ENCODE results near the gene ACP5.

The ACP5 gene

DNA sequence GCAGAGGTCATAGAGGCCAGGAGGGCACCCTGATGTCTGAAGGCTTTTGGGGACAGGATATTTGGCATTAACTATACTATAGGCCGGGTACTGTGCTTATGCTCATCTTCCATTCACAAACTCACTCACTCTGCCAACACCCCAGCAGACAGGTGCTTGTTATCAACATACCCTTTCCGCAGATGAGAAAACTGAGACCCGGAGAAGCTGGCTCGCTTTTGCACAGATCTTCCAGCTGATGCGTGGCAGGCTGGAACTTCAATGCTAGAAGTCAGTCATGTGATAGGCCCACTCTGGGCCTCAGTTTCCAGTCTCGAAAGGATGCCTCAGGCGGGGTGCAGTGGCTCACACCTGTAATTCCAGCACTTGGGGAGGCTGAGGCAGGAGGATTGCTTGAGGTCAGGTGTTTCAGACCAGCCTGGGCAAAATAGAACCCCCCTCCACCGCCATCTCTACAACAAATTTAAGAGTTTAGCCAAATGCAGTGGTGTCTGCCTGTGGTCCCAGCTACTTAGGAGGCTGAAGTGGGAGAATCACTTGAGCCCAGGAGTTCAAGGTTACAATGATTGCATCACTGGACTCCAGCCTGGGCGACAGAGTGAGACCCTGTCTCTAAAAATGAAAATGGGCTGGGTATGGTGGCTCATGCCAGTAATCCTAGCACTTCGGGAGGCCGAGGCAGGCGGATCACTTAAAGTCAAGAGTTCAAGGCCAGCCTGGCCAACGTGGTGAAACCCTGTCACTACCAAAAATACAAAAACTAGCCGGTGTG, 29.3 kb downstream of the ACP5 start:
- DNase-seq: no peak

DNA sequence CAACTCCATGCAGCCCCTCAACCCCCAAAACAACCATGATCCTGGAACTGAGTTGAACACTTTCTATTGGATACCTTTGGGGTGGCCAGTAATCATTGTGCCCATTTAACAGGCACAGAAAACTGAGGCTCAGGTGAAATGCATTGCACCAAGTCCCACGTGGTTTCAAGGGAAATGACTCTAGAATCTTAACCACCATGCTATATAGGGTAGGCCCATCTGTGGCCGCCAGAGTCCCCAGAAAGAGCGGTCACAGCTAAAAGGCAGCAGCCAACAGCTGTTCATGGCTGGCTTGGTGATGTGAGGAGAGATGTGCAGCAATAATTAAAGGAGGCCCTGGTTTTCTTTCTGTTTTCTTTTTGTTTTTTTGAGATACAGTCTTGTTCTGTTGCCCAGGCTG, 36.2 kb downstream of the ACP5 start:
- DNase-seq: no peak

DNA sequence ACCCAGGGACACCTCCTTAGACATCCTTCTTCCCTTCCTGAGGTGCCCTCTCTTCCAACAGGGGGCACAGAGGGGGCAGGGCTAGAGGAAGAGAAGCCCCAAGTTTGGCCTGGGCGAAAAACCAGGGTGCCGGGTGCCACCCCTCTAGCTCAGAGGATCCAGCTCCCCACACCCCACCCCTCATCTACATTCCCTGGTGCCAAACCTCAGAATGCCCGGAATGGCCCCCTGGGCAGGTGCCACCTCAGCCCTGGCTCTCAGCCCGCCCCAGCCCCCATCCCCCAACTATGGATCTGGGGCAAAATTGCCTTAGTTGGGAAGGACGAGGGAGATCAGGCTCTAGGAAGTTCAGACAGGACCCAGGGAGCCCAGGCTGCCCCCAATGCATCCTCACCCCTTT, 36.8 kb downstream of the ACP5 start:
- no peak for DNase-seq

DNA sequence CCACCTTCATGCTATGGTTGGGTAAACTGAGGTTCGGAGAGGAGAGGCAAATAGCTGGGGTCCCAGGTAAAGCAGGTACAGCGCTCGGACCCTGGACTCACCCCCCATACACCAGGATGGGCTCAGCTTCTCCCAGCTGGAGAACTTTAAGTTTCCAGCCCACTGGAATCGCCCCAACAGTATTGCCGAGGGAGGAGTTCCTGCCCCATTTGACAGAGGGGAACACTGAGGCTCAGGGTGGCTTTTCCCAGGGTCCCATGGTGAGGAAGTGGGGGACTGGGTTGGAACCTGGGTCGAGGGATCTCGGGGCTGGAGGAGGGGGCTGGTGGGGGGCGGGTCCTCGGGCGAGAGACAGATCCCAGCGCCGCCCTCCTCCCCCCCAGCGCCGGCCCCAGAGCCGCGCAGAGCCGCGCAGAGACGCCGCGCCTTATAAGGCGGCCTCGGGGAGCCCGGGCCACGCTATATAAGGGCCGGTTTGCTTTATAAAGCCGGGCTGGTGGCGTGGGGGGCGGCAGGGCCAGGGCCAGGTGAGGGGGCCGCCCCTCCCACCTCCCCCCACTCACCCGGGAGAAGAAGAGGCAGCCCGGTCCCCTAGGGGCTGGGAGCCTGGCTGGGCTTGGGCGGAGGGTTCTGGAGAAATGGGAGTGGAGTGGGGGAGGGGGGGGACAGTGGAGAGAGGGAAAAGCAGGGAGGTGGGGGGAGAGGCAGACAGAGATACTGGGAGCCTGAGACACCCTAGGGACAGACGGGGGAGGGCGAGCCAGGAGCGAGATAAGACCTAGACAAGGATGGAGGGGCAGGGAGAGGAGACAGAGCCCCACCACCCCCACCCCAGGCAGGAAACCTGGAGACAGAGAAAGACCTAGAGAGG, 37.7 kb downstream of the ACP5 start:
- DNase-seq: no peak

DNA sequence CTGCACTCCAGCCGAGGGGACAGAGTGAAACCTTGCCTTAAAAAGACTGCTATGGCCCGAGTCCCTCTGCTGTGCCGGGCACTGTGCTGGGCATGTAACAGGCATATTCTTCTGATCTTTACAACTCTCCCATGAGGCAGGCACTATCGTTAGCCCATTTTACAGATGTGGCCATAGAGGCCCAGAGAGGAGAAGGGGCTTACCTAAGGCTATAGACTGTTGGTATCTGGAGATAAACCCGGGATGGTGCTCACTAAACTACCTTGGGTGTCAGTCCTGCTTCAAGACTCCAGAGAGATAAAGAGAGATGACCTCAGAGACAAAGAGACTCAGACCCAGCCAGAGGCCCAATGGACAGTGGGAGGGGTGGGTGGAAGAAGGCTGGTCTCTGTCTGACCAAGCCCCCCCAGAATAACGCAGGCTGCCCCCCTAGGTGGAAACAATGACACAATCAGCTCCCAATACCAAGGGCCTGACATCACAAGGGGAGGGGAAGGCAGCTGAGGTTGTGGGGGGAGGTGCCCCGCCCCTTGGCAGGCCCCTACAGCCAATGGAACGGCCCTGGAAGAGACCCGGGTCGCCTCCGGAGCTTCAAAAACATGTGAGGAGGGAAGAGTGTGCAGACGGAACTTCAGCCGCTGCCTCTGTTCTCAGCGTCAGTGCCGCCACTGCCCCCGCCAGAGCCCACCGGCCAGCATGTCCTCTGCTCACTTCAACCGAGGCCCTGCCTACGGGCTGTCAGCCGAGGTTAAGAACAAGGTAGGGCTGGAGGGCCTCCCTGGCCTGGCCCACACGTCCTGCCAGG, 39.0 kb downstream of the ACP5 start, which contains the start of gene CNN1:
Gene CNN1 (plus strand): TSS at position 620 of the 805 bp plus-strand sequence. CDS start 77 bp downstream, at position 697.
- no peak for DNase-seq

DNA sequence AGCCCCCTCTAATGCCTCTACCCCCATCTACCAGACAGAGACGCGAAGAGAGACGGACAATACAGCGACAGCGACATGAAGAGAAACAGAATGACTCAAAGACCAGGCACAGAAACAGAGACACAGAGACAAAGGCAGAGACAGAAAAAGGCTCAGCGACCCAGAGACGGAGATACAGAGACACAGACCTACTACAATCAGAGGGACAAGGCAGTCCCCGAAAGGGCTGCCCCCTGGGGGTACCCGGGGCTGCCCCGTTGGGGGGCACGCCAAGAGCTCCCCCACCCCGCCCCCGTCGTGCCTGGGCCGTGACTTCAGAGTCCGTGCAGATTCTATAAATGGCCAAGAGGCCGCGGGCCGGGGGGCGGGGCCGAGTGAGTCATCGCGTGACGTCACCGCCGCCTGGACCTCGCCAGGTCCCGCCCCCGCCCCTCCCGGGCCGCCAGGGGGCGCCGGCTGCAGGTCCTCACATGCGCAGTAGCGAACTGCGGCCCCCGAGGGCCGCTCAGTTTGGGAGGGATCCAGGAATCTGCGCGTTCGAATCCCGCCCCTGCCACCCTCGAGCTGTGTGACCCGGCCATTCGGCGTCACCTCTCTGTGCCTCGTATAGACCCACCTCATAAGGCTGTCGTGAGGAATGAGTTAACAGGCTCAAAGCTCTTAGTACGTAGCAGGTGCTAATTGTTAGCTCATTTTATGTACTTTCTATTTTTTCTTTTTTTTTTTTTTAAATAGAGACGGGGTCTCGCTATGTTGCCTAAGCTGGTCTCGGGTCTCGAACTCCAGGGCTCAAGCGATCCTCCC, 41.5 kb downstream of the ACP5 start:
- DNase-seq: peak in 1 of 2 experiments; percentile 66

DNA sequence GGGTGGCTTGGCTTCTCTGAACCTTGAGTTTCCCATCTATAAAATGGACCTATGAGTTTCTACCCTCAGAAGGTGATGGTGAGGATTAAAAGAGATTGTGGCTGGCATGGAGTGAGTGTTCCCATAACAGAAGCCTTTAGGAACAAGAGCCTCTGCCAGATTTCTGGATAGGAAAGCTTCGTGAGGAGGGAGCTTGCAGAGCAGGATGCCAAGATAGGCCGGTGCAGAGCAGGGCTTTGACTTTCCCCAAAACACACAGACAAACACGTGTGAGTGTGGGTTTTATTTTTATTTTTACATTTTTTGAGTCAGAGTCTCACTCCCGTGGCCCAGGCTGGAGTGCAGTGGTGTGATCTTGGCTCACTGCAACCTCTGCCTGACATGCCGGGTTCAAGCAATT, 42.5 kb downstream of the ACP5 start:
- no peak for DNase-seq

DNA sequence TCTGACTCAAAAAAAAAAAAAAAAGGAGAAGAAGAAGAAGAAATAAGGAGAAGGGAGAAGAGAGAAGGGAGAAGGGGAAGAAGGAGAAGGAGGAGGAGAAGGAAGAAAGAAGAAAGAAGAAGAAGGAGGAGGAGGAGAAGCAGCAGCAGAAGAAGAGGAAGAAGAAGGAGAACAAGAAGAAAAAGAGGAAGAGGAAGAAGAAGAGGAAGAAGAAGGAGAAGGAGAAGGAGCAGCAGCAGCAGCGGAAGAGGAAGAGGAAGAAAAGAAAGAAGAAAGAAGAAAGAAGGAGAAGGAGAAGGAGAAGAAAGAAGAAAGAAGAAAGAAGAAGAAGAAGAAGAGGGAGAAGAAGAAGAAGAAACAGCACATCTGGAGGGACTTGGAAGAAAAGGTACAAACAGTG, 42.9 kb downstream of the ACP5 start:
- DNase-seq: no peak

DNA sequence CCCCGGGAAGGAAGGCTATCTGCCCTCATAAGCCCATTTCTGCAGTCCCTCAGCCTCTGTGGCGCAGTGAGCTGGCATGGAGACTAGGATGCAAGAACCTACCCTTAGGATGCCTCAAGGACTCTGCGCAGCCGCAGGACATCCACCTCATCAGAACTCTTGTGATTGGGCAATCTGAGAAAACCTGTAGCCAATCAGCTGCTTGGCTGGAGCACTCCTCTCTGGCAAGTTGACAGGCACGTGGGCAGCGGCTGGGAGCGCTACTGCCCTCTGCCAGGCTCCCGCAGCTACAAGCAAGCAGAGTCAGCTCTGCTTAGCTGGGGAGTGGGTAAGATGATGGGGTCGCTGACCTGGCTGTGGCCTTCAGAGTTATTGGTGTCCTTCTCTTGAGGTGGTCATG, 47.0 kb downstream of the ACP5 start:
- DNase-seq: peak; percentile 85 to 92

DNA sequence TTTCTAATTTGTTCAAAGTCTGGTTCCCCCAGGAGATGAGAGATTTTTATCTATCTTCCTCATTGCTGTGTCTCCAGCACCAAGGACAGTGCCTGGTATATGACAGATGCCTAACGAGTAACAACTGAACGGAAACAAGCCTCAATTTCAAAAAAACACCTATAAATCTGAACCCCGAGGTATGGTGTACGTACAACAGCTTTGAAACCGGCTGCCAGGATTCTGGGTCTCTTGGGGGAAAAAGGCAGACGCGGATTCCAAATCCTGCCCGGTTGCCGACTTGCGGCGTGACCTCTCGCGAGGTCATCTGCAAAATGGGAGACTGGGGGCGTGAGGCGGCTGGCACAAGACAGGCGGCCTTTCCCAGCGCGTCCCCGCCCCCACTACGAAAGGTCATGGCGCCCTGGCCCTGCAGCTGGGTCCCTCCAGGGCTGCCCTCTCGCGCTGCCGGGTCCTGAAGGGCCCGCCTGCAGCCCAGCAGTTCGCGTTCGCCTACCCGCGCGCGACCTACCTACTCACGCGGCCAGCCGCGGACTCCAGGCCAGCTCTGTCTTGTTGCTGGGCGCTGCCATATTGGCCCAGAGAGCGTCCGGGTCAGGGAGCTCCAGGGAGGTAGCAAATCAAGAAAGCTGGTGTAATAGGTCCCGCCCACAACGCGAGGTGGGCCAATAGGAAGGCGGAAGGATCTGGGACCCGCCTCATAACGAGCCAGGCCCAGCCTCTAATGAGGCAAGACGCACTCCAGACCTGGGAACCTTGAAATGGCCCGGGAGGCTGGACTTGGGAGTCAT, 48.7 kb downstream of the ACP5 start, which contains the start of gene ECSIT:
Gene ECSIT (minus strand): TSS at position 584 of the 791 bp plus-strand sequence. CDS start 9,964 bp downstream, outside the sequence.
- DNase-seq: peak; percentile 95
